Stimulated activated CD8-positive, alpha-beta memory T cell treated with anti-CD3 and anti-CD28 coated beads, Interleukin-7, amount 100 ng/mL, for 24 hours (primary cell): ENCODE measurements around the gene SUGCT.
"Not testable (repeated sequence)": the region's sequence is repeated elsewhere in the genome, so short reads cannot be mapped to it uniquely, and the experiment has no call there.

ENCODE experiments used
- DNase-seq: peaks from one replicate; pipeline ENCODE4 v3.0.0-alpha.2; 2020; ENCODE audit warnings: low read depth

Gene SUGCT

DNA sequence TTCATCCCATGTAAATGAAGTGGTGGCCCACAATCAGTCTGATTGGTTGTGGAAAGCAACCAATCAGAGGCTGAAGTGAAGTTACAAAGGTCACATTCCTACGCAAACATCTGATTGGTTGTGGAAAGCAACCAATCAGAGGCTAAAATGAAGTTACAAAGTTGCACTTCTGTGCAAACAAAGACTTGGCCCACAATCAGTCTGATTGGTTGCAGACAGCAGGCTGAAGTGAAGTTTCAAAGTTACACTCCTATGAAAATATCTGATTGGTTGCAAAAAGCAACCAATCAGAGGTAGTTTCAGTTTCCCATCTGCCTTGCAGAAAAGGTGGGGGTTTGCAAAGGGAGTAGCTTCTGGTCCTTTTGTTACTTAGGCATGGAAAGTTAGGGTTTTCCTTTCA is 492.6 kb downstream of the SUGCT start:
- not testable (repeated sequence) for DNase-seq

DNA sequence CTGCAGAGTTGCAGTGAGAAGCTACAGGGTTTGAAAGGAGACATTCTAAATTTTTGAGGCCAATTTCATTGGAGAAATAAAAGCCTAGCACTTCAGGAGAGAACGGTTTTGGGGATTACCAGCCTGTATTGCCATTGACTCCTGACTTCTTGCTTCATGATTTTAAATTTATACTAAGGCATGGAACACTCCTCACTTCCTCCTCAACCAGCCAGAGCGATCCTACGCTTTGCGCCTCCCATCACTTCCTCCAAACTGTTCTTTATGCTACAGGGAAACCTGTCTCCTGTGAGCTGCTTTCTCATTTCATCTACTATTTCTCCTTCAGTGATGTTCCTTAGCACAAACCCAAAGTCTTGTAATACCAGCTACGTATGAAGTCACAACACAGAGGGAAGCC is 495.1 kb downstream of the SUGCT start:
- DNase-seq, result no peak

GRCh38 chr7:40634118-40634517 is 499.3 kb downstream of the SUGCT start:
- DNase-seq, result no peak

- DNase-seq, result no peak
Observed at GRCh38 chr7:40638545-40639320, 503.9 kb downstream of the SUGCT start.

GRCh38 chr7:40640566-40640965 is 505.8 kb downstream of the SUGCT start:
- DNase-seq, result no peak

- no peak for DNase-seq
Observed at GRCh38 chr7:40641701-40642100, 506.9 kb downstream of the SUGCT start.

DNA sequence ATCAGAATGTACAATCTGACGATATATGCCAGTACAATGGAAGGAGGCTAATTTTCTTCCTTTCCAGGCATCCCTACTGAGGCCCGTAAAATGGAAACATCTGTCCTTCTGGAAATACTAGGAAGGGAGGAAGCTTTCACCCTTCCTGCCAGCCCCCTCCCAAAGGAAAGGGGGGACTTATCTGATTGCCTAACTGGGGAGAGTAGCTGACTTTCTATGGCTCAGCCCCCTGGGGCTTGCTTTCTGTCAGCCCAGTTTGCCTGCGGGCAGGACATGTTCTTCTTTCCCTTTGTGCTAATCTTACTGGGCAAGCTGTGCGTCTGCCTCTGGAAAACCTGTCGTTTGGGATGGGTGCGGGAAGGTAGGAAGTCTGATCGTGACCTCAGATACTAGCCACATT is 508.9 kb downstream of the SUGCT start:
- DNase-seq, result no peak

GRCh38 chr7:40644454-40645188 is 509.8 kb downstream of the SUGCT start:
- DNase-seq, result no peak

GRCh38 chr7:40645197-40645596 is 510.4 kb downstream of the SUGCT start:
- DNase-seq, result no peak

- no peak for DNase-seq
Observed at GRCh38 chr7:40646717-40647116, 511.9 kb downstream of the SUGCT start.

- no peak for DNase-seq
Observed at GRCh38 chr7:40647719-40648118, 512.9 kb downstream of the SUGCT start.

DNA sequence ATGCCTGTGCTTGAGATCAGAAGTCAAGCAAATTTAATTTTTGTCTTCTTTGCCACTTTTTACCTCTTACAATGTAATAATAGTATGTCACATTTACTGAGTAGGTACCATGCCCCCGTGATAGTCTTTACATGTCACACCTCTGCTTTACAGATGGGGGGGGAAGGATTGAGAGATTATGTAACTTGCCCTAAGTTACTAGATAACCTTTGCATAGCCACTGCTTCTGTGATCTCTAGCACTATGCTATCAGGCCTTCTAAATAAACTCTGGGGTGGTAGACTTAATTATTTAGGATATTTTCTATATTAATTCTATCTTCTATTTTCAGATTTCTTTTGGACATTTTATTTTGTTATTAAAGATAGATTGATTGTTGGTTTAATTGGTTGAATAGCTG is 514.4 kb downstream of the SUGCT start:
- DNase-seq, result no peak

GRCh38 chr7:40650903-40651302 is 516.1 kb downstream of the SUGCT start:
- DNase-seq, result not testable (repeated sequence)

- DNase-seq, result no peak
Observed at GRCh38 chr7:40654171-40654570, 519.4 kb downstream of the SUGCT start.

- no peak for DNase-seq
Observed at GRCh38 chr7:40655426-40655825, 520.6 kb downstream of the SUGCT start.

GRCh38 chr7:40656349-40656748 is 521.5 kb downstream of the SUGCT start:
- DNase-seq, result no peak

- DNase-seq, result no peak
Observed at GRCh38 chr7:40658729-40659128, 523.9 kb downstream of the SUGCT start.

DNA sequence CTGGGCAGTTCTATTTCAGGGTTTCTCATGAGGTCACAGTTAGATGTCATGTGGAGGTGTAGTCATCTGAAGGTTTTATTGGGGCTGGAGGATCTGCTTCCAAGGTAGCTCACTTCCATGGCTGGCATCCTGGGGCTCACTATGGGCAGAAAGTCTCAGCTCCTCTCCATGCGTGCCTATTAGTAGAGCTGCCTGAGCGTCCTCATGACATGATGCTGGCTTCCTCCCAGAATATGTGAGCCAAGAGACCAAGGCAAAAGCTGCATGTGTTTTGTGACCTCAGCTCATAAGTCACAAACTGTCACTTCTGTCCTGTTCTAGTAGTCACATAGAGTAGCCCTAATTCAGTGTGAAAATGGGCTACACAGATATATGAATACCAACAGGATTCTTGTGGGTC is 524.4 kb downstream of the SUGCT start:
- no peak for DNase-seq

GRCh38 chr7:40673285-40673684 is 538.5 kb downstream of the SUGCT start:
- DNase-seq, result no peak

DNA sequence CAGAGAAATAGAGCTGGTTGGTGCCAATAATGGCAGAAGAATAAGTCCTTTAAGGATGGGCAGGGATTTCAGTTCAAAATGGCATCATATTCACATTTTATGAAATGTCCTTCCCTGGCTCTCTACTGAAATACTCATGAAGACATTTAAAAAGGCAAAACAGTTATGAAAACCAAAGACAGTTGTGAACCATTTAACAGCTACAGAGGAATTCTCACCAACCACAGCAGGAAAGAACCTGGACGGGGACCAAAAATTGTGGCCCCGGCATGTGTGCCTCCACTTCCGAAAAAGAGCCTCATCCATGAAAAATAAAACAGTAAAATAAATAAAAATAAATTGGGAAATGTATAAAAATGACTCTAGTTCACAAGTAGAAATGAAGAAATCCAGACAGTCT is 539.5 kb downstream of the SUGCT start:
- DNase-seq, result no peak

GRCh38 chr7:40675741-40676140 is 540.9 kb downstream of the SUGCT start:
- no peak for DNase-seq

GRCh38 chr7:40676221-40676620 is 541.4 kb downstream of the SUGCT start:
- no peak for DNase-seq

DNA sequence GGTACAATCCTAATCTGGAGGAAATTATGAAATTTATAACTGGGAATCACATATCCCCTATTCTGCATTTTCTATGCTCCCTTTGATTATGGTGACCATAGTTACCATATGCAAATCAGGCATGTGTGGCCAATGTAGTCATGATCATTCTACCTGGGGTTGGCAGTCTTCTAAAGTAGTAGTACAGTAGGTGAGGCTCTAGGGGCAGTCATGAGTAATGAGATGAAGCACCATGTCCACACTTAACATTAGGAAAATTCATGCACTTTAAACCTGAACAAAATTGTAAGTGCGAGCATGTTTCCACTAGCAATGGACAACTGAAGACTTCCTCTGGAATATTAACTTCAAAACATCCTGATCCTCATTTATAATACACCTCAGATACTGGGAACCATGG is 545.9 kb downstream of the SUGCT start:
- DNase-seq, result no peak

- DNase-seq, result no peak
Observed at GRCh38 chr7:40682696-40683095, 547.9 kb downstream of the SUGCT start.
